ENCODE data around the gene ARHGAP26. TPM values are rescaled to one million over a fixed set of nuclear protein-coding genes. Genes with fewer than 3 reads are reported as not detected.

ARHGAP26 gene
- total and polyA plus RNA-seq, 12 donors: 7.5 to 45.8 (median 37.2) TPM

DNA sequence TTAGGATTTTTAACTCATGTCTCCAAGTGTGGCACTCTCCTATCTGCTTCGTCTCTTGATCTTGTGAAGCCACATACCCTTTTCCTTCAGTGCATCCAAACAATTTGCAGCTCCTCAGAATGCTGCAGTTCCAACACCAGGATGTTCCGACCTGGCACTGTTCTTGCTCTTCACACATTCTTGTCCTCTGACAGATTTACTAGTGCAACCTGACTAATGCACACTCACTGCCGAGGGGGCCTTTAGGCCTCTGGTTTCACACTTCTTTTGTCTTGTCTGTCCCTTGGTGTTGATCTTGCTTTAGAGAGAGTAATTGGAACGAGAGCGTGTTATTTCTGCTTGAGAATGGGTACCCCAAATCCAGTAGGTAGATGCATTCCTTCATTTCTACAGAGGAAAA lies 15.0 kb downstream of the ARHGAP26 start:
- WGBS, 2 donors: 82 to 84% methylated on average over 5 of the region's 5 CpGs
- peak overlapping the region in 3 of 10 donors; percentile 32 to 91 (median 84) for H3K27ac ChIP-seq
- DNase-seq (no peak), ATAC-seq (no peak)
- no peaks in the 10 kb centered on the region for H3K36me3 ChIP-seq
- no peak for TF ChIP-seq CTCF (IDR thresholded peaks at IDR 0.05)
- no peaks in the 10 kb centered on the region for H3K9me3 ChIP-seq
- no peak overlapping the region for H3K4me3 ChIP-seq
- peaks cover 30 to 94% (median 76%) of the 10 kb centered on the region in 9 donors for H3K4me1 ChIP-seq
- no peaks in the 10 kb centered on the region for H3K27me3 ChIP-seq
- intact Hi-C loops (cut with DNase I): no loop called here

GRCh38 chr5:142789206-142789605 lies 19.0 kb downstream of the ARHGAP26 start:
- DNase-seq (no peak), ATAC-seq (no peak)
- no peaks in the 10 kb centered on the region for H3K27me3 ChIP-seq
- TF ChIP-seq CTCF (IDR thresholded peaks at IDR 0.05): no peak
- intact Hi-C loops (cut with DNase I): no loop called here
- H3K27ac ChIP-seq: no peak overlapping the region
- peaks cover 6 to 66% (median 62%) of the 10 kb centered on the region in 9 donors for H3K4me1 ChIP-seq
- no peaks in the 10 kb centered on the region for H3K36me3 ChIP-seq
- no peaks in the 10 kb centered on the region for H3K9me3 ChIP-seq
- WGBS, 2 donors: 20 to 33% methylated on average over 1 of the region's 1 CpG
- no peak overlapping the region for H3K4me3 ChIP-seq

GRCh38 chr5:142792012-142792864 lies 22.1 kb downstream of the ARHGAP26 start:
- no peaks in the 10 kb centered on the region for H3K27me3 ChIP-seq
- H3K9me3 ChIP-seq: no peaks in the 10 kb centered on the region

DNA sequence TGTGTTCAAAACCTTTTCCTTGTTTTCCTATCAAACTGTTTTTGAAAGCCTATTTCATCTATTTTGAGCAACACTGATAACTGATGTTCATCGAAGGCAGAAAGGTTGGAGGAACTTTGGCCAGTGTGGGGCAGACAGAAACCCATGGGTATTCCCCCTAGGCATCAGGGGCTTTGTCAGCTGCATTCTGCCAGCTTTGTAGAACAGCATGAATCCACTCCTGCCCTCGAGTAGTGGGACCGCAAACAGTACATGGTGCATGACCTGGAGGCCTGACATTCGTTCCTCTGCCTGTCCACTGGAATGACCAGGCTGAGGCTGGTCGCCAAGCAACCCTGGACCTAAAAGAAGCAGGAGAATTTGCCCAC lies 22.7 kb downstream of the ARHGAP26 start:
- Histone ChIP-seq H3K27ac (no peak overlapping the region), H3K4me3 (no peak overlapping the region), H3K27me3 (no peaks in the 10 kb centered on the region), H3K4me1 (peaks cover 8 to 68% (median 63%) of the 10 kb centered on the region in 9 donors), H3K9me3 (no peaks in the 10 kb centered on the region), H3K36me3 (no peaks in the 10 kb centered on the region)
- 69 to 73% methylated on average over 5 of the region's 5 CpGs for WGBS, 2 donors
- intact Hi-C loops (cut with DNase I): no loop called here
- no peak for TF ChIP-seq CTCF (IDR thresholded peaks at IDR 0.05)
- DNase-seq (no peak), ATAC-seq (no peak)

More at GRCh38 chr5:142792012-142792864, 22.1 kb downstream of the ARHGAP26 start:
- no peak overlapping the region for H3K27ac ChIP-seq
- TF ChIP-seq CTCF (IDR thresholded peaks at IDR 0.05): no peak
- DNase-seq (no peak), ATAC-seq (no peak)
- intact Hi-C loops (cut with DNase I): no loop called here
- no peak overlapping the region for H3K4me3 ChIP-seq
- no peaks in the 10 kb centered on the region for H3K36me3 ChIP-seq
- WGBS, 2 donors: 62 to 67% methylated on average over 7 of the region's 7 CpGs
- H3K4me1 ChIP-seq: peaks cover 3 to 64% (median 62%) of the 10 kb centered on the region in 9 donors

All from heart right ventricle (tissue), 16 donors.